Keratinocyte (primary cell): ENCODE data around the gene TCF15.

Experiments used
- EZH2 ChIP-seq: IDR thresholded peaks from one replicate; pipeline ENCODE4 v1.6.1; 2012; ENCODE audit warnings: inconsistent platforms, mild to moderate bottlenecking, low read length, moderate library complexity
- TF ChIP-seq, protein P1 (sequence below), 3 experiments: IDR thresholded peaks in 1 of 3; conservative IDR thresholded peaks in 1 of 3; optimal IDR thresholded peaks in 1 of 3; 2 replicates in 2 of 3; 3 replicates in 1 of 3; pipeline versions ENCODE3 to v1.5.1; 2011; ENCODE audit warnings: low read length in 3 of 3, mild to moderate bottlenecking in 3 of 3, moderate library complexity in 2 of 3, control low read depth in 1 of 3, inconsistent platforms in 1 of 3; ENCODE audit not compliant: insufficient read depth in 2 of 3; ENCODE audit errors: extremely low read depth in 1 of 3

DNA sequence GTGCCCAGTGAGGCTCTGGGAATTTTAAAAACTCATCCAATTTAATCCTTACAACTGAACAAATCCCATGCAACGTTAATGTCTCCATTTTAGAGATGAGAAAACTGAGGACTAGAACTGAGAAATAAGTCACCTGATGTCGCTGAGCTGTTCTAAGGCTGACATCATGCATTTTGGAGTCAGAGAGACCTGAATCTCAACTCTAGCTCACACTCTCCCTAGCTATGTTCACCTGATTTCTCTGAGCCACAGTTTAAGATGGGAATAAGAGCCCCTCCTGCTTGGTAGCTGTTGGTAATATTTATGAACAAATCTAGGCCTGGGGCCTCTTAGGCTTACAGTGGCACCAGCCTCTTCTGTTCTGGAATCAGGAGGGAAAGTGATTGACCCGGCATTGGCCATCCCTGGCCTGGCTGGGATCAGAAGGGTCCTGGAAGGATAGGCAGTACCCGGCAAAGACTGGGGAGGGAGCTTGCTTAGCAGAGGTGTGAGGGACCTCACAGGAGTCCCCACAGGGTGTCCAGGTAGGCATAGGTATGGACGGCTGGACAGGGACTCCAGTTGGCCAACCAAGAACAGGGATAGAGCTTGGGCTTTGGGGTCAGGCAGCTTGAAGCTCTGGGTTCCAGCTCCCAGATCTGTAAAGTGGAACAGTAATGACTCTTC, 47.7 kb downstream of the TCF15 start:
- TF ChIP-seq, protein P1, sequence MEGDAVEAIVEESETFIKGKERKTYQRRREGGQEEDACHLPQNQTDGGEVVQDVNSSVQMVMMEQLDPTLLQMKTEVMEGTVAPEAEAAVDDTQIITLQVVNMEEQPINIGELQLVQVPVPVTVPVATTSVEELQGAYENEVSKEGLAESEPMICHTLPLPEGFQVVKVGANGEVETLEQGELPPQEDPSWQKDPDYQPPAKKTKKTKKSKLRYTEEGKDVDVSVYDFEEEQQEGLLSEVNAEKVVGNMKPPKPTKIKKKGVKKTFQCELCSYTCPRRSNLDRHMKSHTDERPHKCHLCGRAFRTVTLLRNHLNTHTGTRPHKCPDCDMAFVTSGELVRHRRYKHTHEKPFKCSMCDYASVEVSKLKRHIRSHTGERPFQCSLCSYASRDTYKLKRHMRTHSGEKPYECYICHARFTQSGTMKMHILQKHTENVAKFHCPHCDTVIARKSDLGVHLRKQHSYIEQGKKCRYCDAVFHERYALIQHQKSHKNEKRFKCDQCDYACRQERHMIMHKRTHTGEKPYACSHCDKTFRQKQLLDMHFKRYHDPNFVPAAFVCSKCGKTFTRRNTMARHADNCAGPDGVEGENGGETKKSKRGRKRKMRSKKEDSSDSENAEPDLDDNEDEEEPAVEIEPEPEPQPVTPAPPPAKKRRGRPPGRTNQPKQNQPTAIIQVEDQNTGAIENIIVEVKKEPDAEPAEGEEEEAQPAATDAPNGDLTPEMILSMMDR (optimal IDR thresholded peaks at IDR 0.05 in 1 of 3, IDR thresholded peaks at IDR 0.05 in 1 of 3, conservative IDR thresholded peaks at IDR 0.05 in 1 of 3; ENCODE audit: extremely low read depth in 1 of 3, insufficient read depth in 2 of 3, low read length in 3 of 3), result no peak
- TF ChIP-seq EZH2, result no peak
